Hematopoietic multipotent progenitor cell (in vitro differentiated cells): ENCODE data around the gene TEX11. TPM values are rescaled to one million over a fixed set of nuclear protein-coding genes. Genes with fewer than 3 reads are reported as not detected.
A peak's percentile ranks its signal among the peaks of the same experiment; 100 is the strongest.
"Not testable (repeated sequence)": the region's sequence is repeated elsewhere in the genome, so short reads cannot be mapped to it uniquely, and the experiment has no call there.

Experiments
- DNase-seq, 3 donors: peaks; one replicate each; pipeline ENCODE4 v3.0.0-alpha.2; 2011 to 2015; ENCODE audit warnings: low read depth in 2 of 3, low spot score in 2 of 3
- total RNA-seq: library from RNA; depleted of rRNA; stranded (reverse); fragments of >200 nt; gene quantifications from one replicate; pipeline ENCODE4 v1.2.3, GENCODE V29; 2012

The TEX11 gene
- total RNA-seq, 1 donor = not detected

- DNase-seq = peak in 1 of 3 donors; percentile 17
These were observed 138.8 kb downstream of the TEX11 start for GRCh38 chrX:70769659-70770227.

GRCh38 chrX:70762285-70762684 is 146.2 kb downstream of the TEX11 start:
- DNase-seq = no peak

GRCh38 chrX:70755850-70756249 is 152.7 kb downstream of the TEX11 start:
- DNase-seq = peak in 1 of 3 donors; percentile 4

GRCh38 chrX:70754169-70754848 is 154.2 kb downstream of the TEX11 start:
- DNase-seq = no peak

GRCh38 chrX:70733774-70734173 is 174.7 kb downstream of the TEX11 start:
- not testable (repeated sequence) for DNase-seq

- not testable (repeated sequence) for DNase-seq
These were observed 180.6 kb downstream of the TEX11 start for GRCh38 chrX:70727961-70728360.

- no peak for DNase-seq
These were observed 187.8 kb downstream of the TEX11 start for GRCh38 chrX:70720721-70721120.

- not testable (repeated sequence) for DNase-seq
These were observed 197.2 kb downstream of the TEX11 start for GRCh38 chrX:70711336-70711735.

- DNase-seq = no peak
These were observed 214.0 kb downstream of the TEX11 start for GRCh38 chrX:70694339-70695122.

- not testable (repeated sequence) for DNase-seq
These were observed 229.1 kb downstream of the TEX11 start for GRCh38 chrX:70679455-70679854.

- DNase-seq = no peak
These were observed 233.2 kb downstream of the TEX11 start for GRCh38 chrX:70675284-70675683.

GRCh38 chrX:70672326-70672725 is 236.2 kb downstream of the TEX11 start:
- DNase-seq = no peak

GRCh38 chrX:70669120-70669519 is 239.4 kb downstream of the TEX11 start:
- no peak for DNase-seq

GRCh38 chrX:70664726-70665125 is 243.8 kb downstream of the TEX11 start:
- peak in 2 of 3 donors; percentile 10 to 50 for DNase-seq

- not testable (repeated sequence) for DNase-seq
These were observed 247.4 kb downstream of the TEX11 start for GRCh38 chrX:70661124-70661523.

- DNase-seq = not testable (repeated sequence)
These were observed 251.0 kb downstream of the TEX11 start for GRCh38 chrX:70657546-70657945.

GRCh38 chrX:70656304-70656703 is 252.2 kb downstream of the TEX11 start:
- peak in 1 of 3 donors; percentile 2 for DNase-seq

GRCh38 chrX:70647910-70648309 is 260.6 kb downstream of the TEX11 start:
- DNase-seq = not testable (repeated sequence)

- DNase-seq = no peak
These were observed 272.3 kb downstream of the TEX11 start for GRCh38 chrX:70636218-70636617.

GRCh38 chrX:70635669-70636068 is 272.8 kb downstream of the TEX11 start:
- DNase-seq = no peak

GRCh38 chrX:70635227-70635626 is 273.3 kb downstream of the TEX11 start:
- no peak for DNase-seq

- no peak for DNase-seq
These were observed 286.8 kb downstream of the TEX11 start for GRCh38 chrX:70621743-70622142.
